HEK293T (cell line): ENCODE data around the gene THYN1.

ENCODE experiments used
- ARNT ChIP-seq: fragments of 450-650 bp; IDR thresholded peaks from 2 replicates; pipeline ENCODE4 v1.6.1; 2017; ENCODE audit warnings: mild to moderate bottlenecking
- CTBP1 ChIP-seq: fragments of 450-650 bp; IDR thresholded peaks from 2 replicates; pipeline ENCODE4 v1.6.1; 2016; ENCODE audit warnings: borderline replicate concordance
- ELF4 ChIP-seq: fragments of 450-650 bp; IDR thresholded peaks from 2 replicates; pipeline ENCODE4 v1.6.1; 2017; ENCODE audit warnings: antibody characterized with exemption
- FOXA1 ChIP-seq: fragments of 450-650 bp; IDR thresholded peaks from 2 replicates; pipeline ENCODE4 v1.6.1; 2016; ENCODE audit warnings: mild to moderate bottlenecking
- FOXK2 ChIP-seq: fragments of 450-650 bp; IDR thresholded peaks from 2 replicates; pipeline ENCODE4 v1.6.1; 2016; ENCODE audit warnings: mild to moderate bottlenecking
- FOXM1 ChIP-seq: fragments of 450-650 bp; IDR thresholded peaks from 2 replicates; pipeline ENCODE4 v1.6.1; 2017; ENCODE audit warnings: mild to moderate bottlenecking, borderline replicate concordance
- HDGF ChIP-seq: fragments of 450-650 bp; IDR thresholded peaks from 2 replicates; pipeline ENCODE4 v1.6.1; 2017; ENCODE audit warnings: antibody characterized with exemption, borderline replicate concordance
- NFRKB ChIP-seq: fragments of 450-650 bp; IDR thresholded peaks from 2 replicates; pipeline ENCODE4 v1.6.1; 2016; ENCODE audit warnings: mild to moderate bottlenecking, moderate library complexity
- SP1 ChIP-seq: fragments of 450-650 bp; IDR thresholded peaks from 2 replicates; pipeline ENCODE4 v1.6.1; 2017
- SUZ12 ChIP-seq: fragments of 450-650 bp; IDR thresholded peaks from 2 replicates; pipeline ENCODE4 v1.6.1; 2016; ENCODE audit warnings: mild to moderate bottlenecking
- TARDBP ChIP-seq: fragments of 450-650 bp; IDR thresholded peaks from 2 replicates; pipeline ENCODE4 v1.6.1; 2016
- ZNF384 ChIP-seq: fragments of 450-650 bp; IDR thresholded peaks from 2 replicates; pipeline ENCODE4 v1.6.1; 2016
- TF ChIP-seq, protein P1 (sequence below): fragments of 450-650 bp; IDR thresholded peaks from 2 replicates; pipeline ENCODE4 v1.6.1; 2016

DNA sequence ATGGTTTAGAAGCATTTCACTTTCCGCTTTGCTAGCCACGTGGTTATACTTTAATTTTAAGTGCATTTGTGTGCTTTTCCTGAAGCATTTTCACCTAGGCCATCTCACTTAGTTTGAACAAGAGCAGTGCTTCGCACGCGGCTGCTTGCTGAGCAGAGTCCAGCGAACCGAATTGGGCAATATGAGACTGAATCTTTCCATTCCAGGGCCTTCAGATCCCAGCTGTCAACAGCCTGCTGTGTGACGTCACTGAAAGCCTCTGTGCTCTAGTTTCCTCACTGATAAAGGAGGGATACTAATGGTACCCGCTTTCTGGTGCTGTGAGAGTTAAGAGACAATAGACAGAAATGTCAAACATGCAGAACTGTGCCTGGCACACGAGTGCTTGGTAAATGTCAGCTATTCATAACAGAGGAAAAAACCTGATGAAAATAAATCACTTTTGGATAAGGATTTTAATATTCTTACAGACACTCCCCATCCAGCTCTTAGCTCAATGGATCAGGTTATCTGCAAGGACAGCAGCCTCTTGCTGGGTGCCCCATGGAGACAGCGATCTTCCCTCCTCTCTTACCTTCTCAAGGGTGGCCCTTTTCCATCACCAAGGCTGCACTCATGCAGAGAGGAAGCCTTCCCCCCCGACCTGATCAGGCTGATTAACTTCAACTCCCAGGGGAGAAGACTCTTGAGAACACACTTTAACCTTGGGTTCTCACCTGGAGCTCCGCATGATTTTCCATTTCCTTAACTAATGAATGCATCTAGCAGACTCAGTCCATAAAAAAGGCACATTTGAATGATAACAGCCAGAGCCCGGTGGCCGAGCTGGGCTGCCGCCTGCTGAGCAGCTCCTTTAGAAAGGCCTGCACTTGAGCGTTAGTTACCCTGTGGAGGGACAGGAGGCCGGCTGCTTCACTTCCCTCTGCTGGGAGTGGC is 19.5 kb upstream of the THYN1 start:
- no peak for TF ChIP-seq FOXA1
- TF ChIP-seq SUZ12 = no peak
- TF ChIP-seq CTBP1 = no peak
- no peak for TF ChIP-seq ELF4
- no peak for TF ChIP-seq HDGF
- no peak for TF ChIP-seq TARDBP
- TF ChIP-seq SP1 = no peak
- no peak for TF ChIP-seq FOXK2
- TF ChIP-seq ZNF384 = no peak
- TF ChIP-seq, protein P1, sequence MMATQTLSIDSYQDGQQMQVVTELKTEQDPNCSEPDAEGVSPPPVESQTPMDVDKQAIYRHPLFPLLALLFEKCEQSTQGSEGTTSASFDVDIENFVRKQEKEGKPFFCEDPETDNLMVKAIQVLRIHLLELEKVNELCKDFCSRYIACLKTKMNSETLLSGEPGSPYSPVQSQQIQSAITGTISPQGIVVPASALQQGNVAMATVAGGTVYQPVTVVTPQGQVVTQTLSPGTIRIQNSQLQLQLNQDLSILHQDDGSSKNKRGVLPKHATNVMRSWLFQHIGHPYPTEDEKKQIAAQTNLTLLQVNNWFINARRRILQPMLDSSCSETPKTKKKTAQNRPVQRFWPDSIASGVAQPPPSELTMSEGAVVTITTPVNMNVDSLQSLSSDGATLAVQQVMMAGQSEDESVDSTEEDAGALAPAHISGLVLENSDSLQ = no peak
- TF ChIP-seq FOXM1 = no peak
- TF ChIP-seq ARNT = no peak
- TF ChIP-seq NFRKB = no peak
